ENCODE data around the gene JUP. TPM values are rescaled to one million over a fixed set of nuclear protein-coding genes. Genes with fewer than 3 reads are reported as not detected.

The JUP gene
- total and polyA plus RNA-seq, 2 of the 13 experiments (the other 11 are each of a cell fraction or from before 2014, with no cell fraction given): 12.1 to 20.6 TPM

- TF ChIP-seq ZNF556 (CRISPR knock-in tag; IDR thresholded peaks at IDR 0.05; ENCODE audit: borderline replicate concordance) (peak; percentile 89), ZNF572 (CRISPR knock-in tag; IDR thresholded peaks at IDR 0.05) (peak; percentile 82; the same call in 1 of the 2 replicates), MEIS2 (CRISPR knock-in tag; IDR thresholded peaks at IDR 0.05) (peak; percentile 97), HIVEP1 (CRISPR knock-in tag; IDR thresholded peaks at IDR 0.05) (peak; percentile 23; the same call in 1 of the 2 replicates), NCOA1 (CRISPR knock-in tag; IDR thresholded peaks at IDR 0.05) (no peak; the same call in 1 of the 2 replicates), ATM (IDR thresholded peaks at IDR 0.05; ENCODE audit: borderline replicate concordance) (no peak), ZNF317 (CRISPR knock-in tag; IDR thresholded peaks at IDR 0.05) (peak; percentile 73; the same call in 1 of the 2 replicates), MYNN (CRISPR knock-in tag; IDR thresholded peaks at IDR 0.05; ENCODE audit: low read depth) (no peak), ZNF441 (CRISPR knock-in tag; IDR thresholded peaks at IDR 0.05; ENCODE audit: borderline replicate concordance) (peak; percentile 75; the same call in 1 of the 2 replicates), PRPF4 (IDR thresholded peaks at IDR 0.05; ENCODE audit: low read depth, low read length, poor library complexity, severe bottlenecking) (no peak), RFXANK (CRISPR knock-in tag; IDR thresholded peaks at IDR 0.05) (no peak), DNMT1 (CRISPR knock-in tag; IDR thresholded peaks at IDR 0.05) (0 out of 2 replicates have a peak, but pooled peaks have one; percentile 31)
- TF ChIP-seq, protein P1, sequence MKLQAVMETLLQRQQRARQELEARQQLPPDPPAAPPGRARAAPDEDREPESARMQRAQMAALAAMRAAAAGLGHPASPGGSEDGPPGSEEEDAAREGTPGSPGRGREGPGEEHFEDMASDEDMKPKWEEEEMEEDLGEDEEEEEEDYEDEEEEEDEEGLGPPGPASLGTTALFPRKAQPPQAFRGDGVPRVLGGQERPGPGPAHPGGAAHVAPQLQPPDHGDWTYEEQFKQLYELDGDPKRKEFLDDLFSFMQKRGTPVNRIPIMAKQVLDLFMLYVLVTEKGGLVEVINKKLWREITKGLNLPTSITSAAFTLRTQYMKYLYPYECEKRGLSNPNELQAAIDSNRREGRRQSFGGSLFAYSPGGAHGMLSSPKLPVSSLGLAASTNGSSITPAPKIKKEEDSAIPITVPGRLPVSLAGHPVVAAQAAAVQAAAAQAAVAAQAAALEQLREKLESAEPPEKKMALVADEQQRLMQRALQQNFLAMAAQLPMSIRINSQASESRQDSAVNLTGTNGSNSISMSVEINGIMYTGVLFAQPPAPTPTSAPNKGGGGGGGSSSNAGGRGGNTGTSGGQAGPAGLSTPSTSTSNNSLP (IDR thresholded peaks at IDR 0.05; ENCODE audit: low read depth, low read length): no peak
- TF ChIP-seq, protein P2, sequence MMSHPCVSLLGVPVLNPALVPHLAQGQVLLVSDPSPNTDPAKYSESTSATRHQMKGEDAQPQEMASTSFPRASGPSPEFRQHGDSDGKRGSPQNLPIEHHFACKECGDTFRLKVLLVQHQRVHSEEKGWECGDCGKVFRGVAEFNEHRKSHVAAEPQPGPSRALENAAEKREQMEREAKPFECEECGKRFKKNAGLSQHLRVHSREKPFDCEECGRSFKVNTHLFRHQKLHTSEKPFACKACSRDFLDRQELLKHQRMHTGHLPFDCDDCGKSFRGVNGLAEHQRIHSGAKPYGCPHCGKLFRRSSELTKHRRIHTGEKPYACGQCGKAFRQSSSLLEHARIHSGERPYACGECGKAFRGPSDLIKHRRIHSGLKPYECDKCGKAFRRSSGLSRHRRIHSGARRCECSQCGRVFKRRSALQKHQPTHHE (CRISPR knock-in tag; IDR thresholded peaks at IDR 0.05; ENCODE audit: borderline replicate concordance): peak; percentile 74; the same call in 1 of the 2 replicates
- TF ChIP-seq, protein P3, sequence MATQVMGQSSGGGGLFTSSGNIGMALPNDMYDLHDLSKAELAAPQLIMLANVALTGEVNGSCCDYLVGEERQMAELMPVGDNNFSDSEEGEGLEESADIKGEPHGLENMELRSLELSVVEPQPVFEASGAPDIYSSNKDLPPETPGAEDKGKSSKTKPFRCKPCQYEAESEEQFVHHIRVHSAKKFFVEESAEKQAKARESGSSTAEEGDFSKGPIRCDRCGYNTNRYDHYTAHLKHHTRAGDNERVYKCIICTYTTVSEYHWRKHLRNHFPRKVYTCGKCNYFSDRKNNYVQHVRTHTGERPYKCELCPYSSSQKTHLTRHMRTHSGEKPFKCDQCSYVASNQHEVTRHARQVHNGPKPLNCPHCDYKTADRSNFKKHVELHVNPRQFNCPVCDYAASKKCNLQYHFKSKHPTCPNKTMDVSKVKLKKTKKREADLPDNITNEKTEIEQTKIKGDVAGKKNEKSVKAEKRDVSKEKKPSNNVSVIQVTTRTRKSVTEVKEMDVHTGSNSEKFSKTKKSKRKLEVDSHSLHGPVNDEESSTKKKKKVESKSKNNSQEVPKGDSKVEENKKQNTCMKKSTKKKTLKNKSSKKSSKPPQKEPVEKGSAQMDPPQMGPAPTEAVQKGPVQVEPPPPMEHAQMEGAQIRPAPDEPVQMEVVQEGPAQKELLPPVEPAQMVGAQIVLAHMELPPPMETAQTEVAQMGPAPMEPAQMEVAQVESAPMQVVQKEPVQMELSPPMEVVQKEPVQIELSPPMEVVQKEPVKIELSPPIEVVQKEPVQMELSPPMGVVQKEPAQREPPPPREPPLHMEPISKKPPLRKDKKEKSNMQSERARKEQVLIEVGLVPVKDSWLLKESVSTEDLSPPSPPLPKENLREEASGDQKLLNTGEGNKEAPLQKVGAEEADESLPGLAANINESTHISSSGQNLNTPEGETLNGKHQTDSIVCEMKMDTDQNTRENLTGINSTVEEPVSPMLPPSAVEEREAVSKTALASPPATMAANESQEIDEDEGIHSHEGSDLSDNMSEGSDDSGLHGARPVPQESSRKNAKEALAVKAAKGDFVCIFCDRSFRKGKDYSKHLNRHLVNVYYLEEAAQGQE (IDR thresholded peaks at IDR 0.05; ENCODE audit: borderline replicate concordance in 1 of 2, low read depth in 1 of 2, low read length in 2 of 2): peak in 1 of 2 experiments; percentile 26; a peak in 1 of 4 replicates
- TF ChIP-seq, protein P4, sequence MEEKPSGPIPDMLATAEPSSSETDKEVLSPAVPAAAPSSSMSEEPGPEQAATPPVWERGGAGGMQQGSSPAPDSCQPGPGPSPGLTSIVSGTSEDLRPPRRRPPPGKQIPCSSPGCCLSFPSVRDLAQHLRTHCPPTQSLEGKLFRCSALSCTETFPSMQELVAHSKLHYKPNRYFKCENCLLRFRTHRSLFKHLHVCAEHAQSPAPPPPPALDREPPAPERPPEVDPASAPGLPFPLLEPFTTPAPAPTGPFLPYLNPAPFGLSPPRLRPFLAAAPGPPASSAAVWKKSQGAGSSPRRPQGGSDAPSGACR (CRISPR knock-in tag; IDR thresholded peaks at IDR 0.05): no peak
Measured at GRCh38 chr17:41811549-41812380, 25.3 kb upstream of the JUP start, which contains the start of gene P3H4 (continued).
